ENCODE results near the gene NINJ1.

DNA sequence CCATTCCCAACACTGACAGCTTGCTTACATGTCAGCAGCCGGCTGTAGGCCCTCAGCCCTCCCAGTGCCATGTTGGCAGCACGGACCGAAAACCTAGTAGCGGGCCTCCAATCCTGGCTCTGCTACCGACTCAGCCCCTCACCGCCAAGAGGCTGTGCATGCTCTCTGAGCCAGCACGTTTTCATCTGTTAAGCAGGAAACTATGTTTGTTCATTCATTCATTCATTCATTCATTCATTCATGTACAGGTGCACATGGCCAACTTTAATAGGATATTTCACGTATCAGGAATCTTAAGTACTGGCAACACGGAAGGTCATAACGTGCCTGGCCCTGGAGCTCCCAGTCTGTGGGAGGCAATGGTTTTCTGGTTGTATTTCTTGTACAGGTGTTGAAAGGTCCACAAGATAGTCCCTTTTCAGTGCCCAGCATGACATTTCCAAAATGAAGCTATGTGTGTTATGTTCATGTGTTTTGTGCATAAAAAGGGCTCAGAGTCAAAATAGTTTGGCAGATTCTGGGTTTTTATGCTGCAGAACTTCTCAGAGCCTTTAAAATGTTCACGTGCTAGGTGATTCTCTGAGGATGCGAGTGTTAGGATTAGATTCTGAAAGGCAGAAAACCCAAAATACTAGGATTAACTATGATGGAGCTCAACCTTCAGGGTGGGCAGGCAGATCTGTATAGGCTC lies 57.8 kb downstream of the NINJ1 start:
- TF ChIP-seq, protein P1, sequence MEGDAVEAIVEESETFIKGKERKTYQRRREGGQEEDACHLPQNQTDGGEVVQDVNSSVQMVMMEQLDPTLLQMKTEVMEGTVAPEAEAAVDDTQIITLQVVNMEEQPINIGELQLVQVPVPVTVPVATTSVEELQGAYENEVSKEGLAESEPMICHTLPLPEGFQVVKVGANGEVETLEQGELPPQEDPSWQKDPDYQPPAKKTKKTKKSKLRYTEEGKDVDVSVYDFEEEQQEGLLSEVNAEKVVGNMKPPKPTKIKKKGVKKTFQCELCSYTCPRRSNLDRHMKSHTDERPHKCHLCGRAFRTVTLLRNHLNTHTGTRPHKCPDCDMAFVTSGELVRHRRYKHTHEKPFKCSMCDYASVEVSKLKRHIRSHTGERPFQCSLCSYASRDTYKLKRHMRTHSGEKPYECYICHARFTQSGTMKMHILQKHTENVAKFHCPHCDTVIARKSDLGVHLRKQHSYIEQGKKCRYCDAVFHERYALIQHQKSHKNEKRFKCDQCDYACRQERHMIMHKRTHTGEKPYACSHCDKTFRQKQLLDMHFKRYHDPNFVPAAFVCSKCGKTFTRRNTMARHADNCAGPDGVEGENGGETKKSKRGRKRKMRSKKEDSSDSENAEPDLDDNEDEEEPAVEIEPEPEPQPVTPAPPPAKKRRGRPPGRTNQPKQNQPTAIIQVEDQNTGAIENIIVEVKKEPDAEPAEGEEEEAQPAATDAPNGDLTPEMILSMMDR (conservative IDR thresholded peaks at IDR 0.05; ENCODE audit: low read length): no peak
- TF ChIP-seq EZH2phosphoT487 (IDR thresholded peaks at IDR 0.05; ENCODE audit: borderline replicate concordance): no peak

Data from Loucy (cell line).